OCI-LY7 (cell line): Measurements from ENCODE around the gene CECR2.

Source experiments
- CTCF ChIP-seq: fragments of 200-600 bp; sonication (generic); conservative IDR thresholded peaks from 2 replicates; pipeline ENCODE4 v1.5.1; 2014; ENCODE audit warnings: mild to moderate bottlenecking, antibody characterized with exemption, low read length, moderate library complexity, mixed read lengths
- EZH2phosphoT487 ChIP-seq: fragments of 200-600 bp; sonication (generic); IDR thresholded peaks from 2 replicates; pipeline ENCODE4 v1.6.1; 2018; ENCODE audit warnings: low read depth, borderline replicate concordance, mild to moderate bottlenecking, mixed run types, antibody characterized with exemption, low read length, moderate library complexity, mixed read lengths

DNA sequence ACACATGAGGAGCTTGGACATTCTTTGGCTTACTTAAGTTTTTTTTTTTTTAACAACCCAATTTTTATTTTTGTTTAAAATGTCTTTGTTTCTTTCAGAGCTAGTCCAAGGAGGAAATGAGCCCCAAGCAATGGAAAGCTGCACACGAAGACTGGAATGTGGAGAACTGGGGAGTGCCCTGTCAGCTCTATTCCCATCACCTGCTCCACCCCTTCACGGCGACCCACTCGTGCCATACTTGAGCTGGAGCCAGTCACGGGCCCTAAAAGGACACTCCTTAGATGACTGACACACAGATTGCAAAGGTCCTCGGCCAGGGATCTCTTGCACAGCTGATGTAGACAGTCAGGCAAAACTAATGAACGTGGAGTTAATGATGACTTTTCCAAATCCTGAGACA is 183.5 kb downstream of the CECR2 start:
- no peak for TF ChIP-seq CTCF
- TF ChIP-seq EZH2phosphoT487 = no peak
